H1 (cell line): ENCODE measurements around the gene CAP2.

Experiments
- CHD2 ChIP-seq: IDR thresholded peaks from 2 replicates; pipeline ENCODE4 v1.6.1; 2012; ENCODE audit warnings: low read length, improper control_type of control experiment
- CREB1 ChIP-seq: IDR thresholded peaks from 2 replicates; pipeline ENCODE4 v1.6.1; 2012; ENCODE audit warnings: inconsistent platforms
- EP300 ChIP-seq, 2 experiments: IDR thresholded peaks; 1 replicate in 1 of 2; 2 replicates in 1 of 2; pipeline ENCODE4 v1.6.1; 2011 to 2012; ENCODE audit warnings: low read depth in 2 of 2, low read length in 2 of 2, mild to moderate bottlenecking in 2 of 2, borderline replicate concordance in 1 of 2, inconsistent platforms in 1 of 2, moderate library complexity in 1 of 2
- HDAC6 ChIP-seq: IDR thresholded peaks from one replicate; pipeline ENCODE4 v1.7.1; 2012; ENCODE audit warnings: low read depth, mild to moderate bottlenecking, inconsistent platforms, low read length, moderate library complexity
- KDM4A ChIP-seq: IDR thresholded peaks from one replicate; pipeline ENCODE4 v1.7.1; 2012; ENCODE audit warnings: low read depth, mild to moderate bottlenecking, moderate library complexity, low read length, inconsistent platforms; ENCODE audit not compliant: severe bottlenecking
- POLR2A ChIP-seq, 2 experiments: IDR thresholded peaks; 1 replicate in 1 of 2; 2 replicates in 1 of 2; pipeline ENCODE4 v1.6.1; 2011; ENCODE audit warnings: low read depth in 2 of 2, low read length in 2 of 2, mild to moderate bottlenecking in 2 of 2; ENCODE audit errors: control extremely low read depth in 1 of 2
- POLR2AphosphoS5 ChIP-seq: IDR thresholded peaks from 2 replicates; pipeline ENCODE4 v1.6.1; 2011; ENCODE audit warnings: low read depth, low read length
- RNF2 ChIP-seq: fragments of 200-900, 300-1000 bp; sonication (generic); IDR thresholded peaks from 2 replicates; pipeline ENCODE4 v1.7.1; 2016; ENCODE audit warnings: borderline replicate concordance, low read depth, mild to moderate bottlenecking, antibody characterized with exemption, low read length; ENCODE audit not compliant: poor library complexity, severe bottlenecking; ENCODE audit errors: missing control alignments
- SUZ12 ChIP-seq: fragments of 200-600 bp; sonication (generic); IDR thresholded peaks from 2 replicates; pipeline ENCODE4 v1.6.1; 2012; ENCODE audit warnings: mild to moderate bottlenecking, inconsistent platforms, low read length, moderate library complexity, mixed read lengths
- TEAD4 ChIP-seq: IDR thresholded peaks from 2 replicates; pipeline ENCODE4 v1.6.1; 2012; ENCODE audit warnings: low read depth, low read length, inconsistent platforms, mixed read lengths
- TF ChIP-seq, protein P1 (sequence below): IDR thresholded peaks from 2 replicates; pipeline ENCODE4 v1.6.1; 2012; ENCODE audit warnings: low read length, inconsistent platforms
- TF ChIP-seq, protein P2 (sequence below), 3 experiments: IDR thresholded peaks; 1 replicate in 2 of 3; 2 replicates in 1 of 3; pipeline versions ENCODE4 v1.5.1 to v1.6.1; 2011; ENCODE audit warnings: low read length in 3 of 3, mild to moderate bottlenecking in 3 of 3, inconsistent platforms in 2 of 3, low read depth in 1 of 3, moderate library complexity in 1 of 3; ENCODE audit not compliant: insufficient read depth in 1 of 3; ENCODE audit errors: control extremely low read depth in 1 of 3
- TF ChIP-seq, protein P3 (sequence below): IDR thresholded peaks from 2 replicates; pipeline ENCODE4 v1.6.1; 2011; ENCODE audit warnings: low read depth, mild to moderate bottlenecking, low read length; ENCODE audit not compliant: insufficient read depth

DNA sequence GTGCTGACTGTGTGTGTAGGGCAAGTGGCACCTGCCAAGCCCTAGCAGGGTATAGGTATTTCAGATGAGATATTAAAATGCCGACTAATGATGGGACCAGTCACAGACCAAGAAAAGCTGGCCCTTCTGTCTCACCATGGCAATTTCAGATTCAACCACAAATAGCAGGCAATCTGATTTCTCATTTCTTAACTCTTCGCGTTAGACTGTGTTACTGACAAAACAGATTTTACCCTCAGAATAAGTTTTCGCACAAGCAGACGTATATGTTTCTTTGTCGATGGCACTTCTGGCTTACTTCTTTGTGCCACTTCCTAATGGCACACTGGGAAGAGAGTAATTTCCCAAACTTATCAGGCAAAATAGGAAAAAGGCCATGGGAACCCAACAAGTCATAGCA lies 58.7 kb downstream of the CAP2 start:
- TF ChIP-seq, protein P1, sequence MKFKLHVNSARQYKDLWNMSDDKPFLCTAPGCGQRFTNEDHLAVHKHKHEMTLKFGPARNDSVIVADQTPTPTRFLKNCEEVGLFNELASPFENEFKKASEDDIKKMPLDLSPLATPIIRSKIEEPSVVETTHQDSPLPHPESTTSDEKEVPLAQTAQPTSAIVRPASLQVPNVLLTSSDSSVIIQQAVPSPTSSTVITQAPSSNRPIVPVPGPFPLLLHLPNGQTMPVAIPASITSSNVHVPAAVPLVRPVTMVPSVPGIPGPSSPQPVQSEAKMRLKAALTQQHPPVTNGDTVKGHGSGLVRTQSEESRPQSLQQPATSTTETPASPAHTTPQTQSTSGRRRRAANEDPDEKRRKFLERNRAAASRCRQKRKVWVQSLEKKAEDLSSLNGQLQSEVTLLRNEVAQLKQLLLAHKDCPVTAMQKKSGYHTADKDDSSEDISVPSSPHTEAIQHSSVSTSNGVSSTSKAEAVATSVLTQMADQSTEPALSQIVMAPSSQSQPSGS = no peak
- TF ChIP-seq, protein P2, sequence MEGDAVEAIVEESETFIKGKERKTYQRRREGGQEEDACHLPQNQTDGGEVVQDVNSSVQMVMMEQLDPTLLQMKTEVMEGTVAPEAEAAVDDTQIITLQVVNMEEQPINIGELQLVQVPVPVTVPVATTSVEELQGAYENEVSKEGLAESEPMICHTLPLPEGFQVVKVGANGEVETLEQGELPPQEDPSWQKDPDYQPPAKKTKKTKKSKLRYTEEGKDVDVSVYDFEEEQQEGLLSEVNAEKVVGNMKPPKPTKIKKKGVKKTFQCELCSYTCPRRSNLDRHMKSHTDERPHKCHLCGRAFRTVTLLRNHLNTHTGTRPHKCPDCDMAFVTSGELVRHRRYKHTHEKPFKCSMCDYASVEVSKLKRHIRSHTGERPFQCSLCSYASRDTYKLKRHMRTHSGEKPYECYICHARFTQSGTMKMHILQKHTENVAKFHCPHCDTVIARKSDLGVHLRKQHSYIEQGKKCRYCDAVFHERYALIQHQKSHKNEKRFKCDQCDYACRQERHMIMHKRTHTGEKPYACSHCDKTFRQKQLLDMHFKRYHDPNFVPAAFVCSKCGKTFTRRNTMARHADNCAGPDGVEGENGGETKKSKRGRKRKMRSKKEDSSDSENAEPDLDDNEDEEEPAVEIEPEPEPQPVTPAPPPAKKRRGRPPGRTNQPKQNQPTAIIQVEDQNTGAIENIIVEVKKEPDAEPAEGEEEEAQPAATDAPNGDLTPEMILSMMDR (IDR thresholded peaks at IDR 0.05; ENCODE audit: control extremely low read depth in 1 of 3, insufficient read depth in 1 of 3, low read depth in 1 of 3, low read length in 3 of 3) = no peak
- no peak for TF ChIP-seq SUZ12
- no peak for TF ChIP-seq KDM4A
- no peak for TF ChIP-seq CREB1
- TF ChIP-seq POLR2AphosphoS5 = no peak
- TF ChIP-seq RNF2 = no peak
- no peak for TF ChIP-seq HDAC6
- no peak for TF ChIP-seq CHD2
- no peak for TF ChIP-seq EP300 (IDR thresholded peaks at IDR 0.05; ENCODE audit: borderline replicate concordance in 1 of 2, low read depth in 2 of 2, low read length in 2 of 2)
- TF ChIP-seq, protein P3, sequence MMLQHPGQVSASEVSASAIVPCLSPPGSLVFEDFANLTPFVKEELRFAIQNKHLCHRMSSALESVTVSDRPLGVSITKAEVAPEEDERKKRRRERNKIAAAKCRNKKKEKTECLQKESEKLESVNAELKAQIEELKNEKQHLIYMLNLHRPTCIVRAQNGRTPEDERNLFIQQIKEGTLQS = no peak
- TF ChIP-seq TEAD4 = no peak
- TF ChIP-seq POLR2A (IDR thresholded peaks at IDR 0.05; ENCODE audit: control extremely low read depth in 1 of 2, low read depth in 2 of 2, low read length in 2 of 2) = no peak
